CD4-positive, alpha-beta T cell (primary cell): ENCODE measurements around the gene C13orf46. TPM values are rescaled to one million over a fixed set of nuclear protein-coding genes. Genes with fewer than 3 reads are reported as not detected.

ENCODE experiments used
- ATAC-seq: fragments of 200-7000 bp; cut with Tn5 transposase; one replicate; pipeline ENCODE4 v1.10.0; 2022; ENCODE audit warnings: mild to moderate bottlenecking; ENCODE audit not compliant: poor library complexity
- CTCF ChIA-PET: fragments of 350-600 bp; sonication (Branson Sonifier 250); formaldehyde crosslinking; loops from one replicate; lab custom pipeline; 2021; ENCODE audit warnings: antibody characterized with exemption, inconsistent platforms; lab: Charles Lee
- POLR2A ChIA-PET: fragments of 350-600 bp; sonication (Branson Sonifier 250); formaldehyde crosslinking; loops from one replicate; lab custom pipeline; 2021; ENCODE audit warnings: antibody characterized with exemption, inconsistent platforms; lab: Charles Lee
- DNase-seq, 14 experiments: peaks; one replicate each; pipeline ENCODE4 v3.0.0-alpha.2; 2013 to 2020; ENCODE audit warnings: mixed read lengths in 2 of 14
- H3K27ac ChIP-seq, 2 donors: one replicate each; pipeline versions ENCODE4 v1.5.1 to v1.7.0; 2013; ENCODE audit warnings: low read length in 2 of 2, low read depth in 1 of 2, mild to moderate bottlenecking in 1 of 2
- H3K27me3 ChIP-seq, 2 experiments: 1 replicate in 1 of 2; 2 replicates in 1 of 2; pipeline versions ENCODE4 v1.6.1 to v1.7.0; 2013; ENCODE audit warnings: low read length in 2 of 2, control low read depth in 1 of 2, mild to moderate bottlenecking in 1 of 2, moderate library complexity in 1 of 2; ENCODE audit not compliant: insufficient read depth in 2 of 2, control insufficient read depth in 1 of 2
- H3K36me3 ChIP-seq: one replicate; pipeline ENCODE4 v1.6.1; 2013; ENCODE audit warnings: low read length, control low read depth; ENCODE audit not compliant: insufficient read depth
- H3K4me1 ChIP-seq: one replicate; pipeline ENCODE4 v1.6.1; 2013; ENCODE audit warnings: low read length, control low read depth; ENCODE audit not compliant: insufficient read depth
- H3K4me3 ChIP-seq: one replicate; pipeline ENCODE4 v1.5.1; 2013; ENCODE audit warnings: mild to moderate bottlenecking, low read length, moderate library complexity
- H3K9me3 ChIP-seq, 2 experiments: 1 replicate in 1 of 2; 2 replicates in 1 of 2; pipeline versions ENCODE4 v1.6.1 to v1.7.0; 2013; ENCODE audit warnings: low read length in 2 of 2, mild to moderate bottlenecking in 2 of 2, control low read depth in 1 of 2, moderate library complexity in 1 of 2; ENCODE audit not compliant: control insufficient read depth in 1 of 2, insufficient read depth in 1 of 2
- H3K27ac Mint-ChIP-seq: one replicate; pipeline ENCODE4 v1.8.0; 2020; ENCODE audit warnings: mixed read lengths
- H3K27me3 Mint-ChIP-seq: one replicate; pipeline ENCODE4 v1.8.0; 2021; ENCODE audit warnings: mixed read lengths
- H3K36me3 Mint-ChIP-seq: one replicate; pipeline ENCODE4 v1.8.0; 2021; ENCODE audit warnings: low read depth, mixed read lengths
- H3K4me1 Mint-ChIP-seq: one replicate; pipeline ENCODE4 v1.8.0; 2021; ENCODE audit warnings: low read depth, mixed read lengths
- H3K4me3 Mint-ChIP-seq: one replicate; pipeline ENCODE4 v1.8.0; 2020; ENCODE audit warnings: mild to moderate bottlenecking, mixed read lengths
- H3K9me3 Mint-ChIP-seq: one replicate; pipeline ENCODE4 v1.8.0; 2020; ENCODE audit warnings: mixed read lengths
- CTCF ChIP-seq: fragments of 200-600 bp; IDR thresholded peaks from one replicate; pipeline ENCODE4 v1.8.0; 2022; ENCODE audit warnings: antibody characterized with exemption, mild to moderate bottlenecking
- intact Hi-C, 2 experiments: fragments of 100-400 bp; cut with DNase I in 1 of 2; cut with micrococcal nuclease in 1 of 2; formaldehyde crosslinking; loops; one replicate each; pipeline versions ENCODE4 v1.15.1 to v1.9.0; 2023 to 2025; cut with DNase I, micrococcal nuclease
- total RNA-seq, 174 experiments: library from RNA in 2 of 174; stranded (reverse) in 2 of 174; gene quantifications; one replicate each; pipeline ENCODE4 v1.2.3 and lab custom pipeline; 2021 to 2026

Gene C13orf46
- total RNA-seq, 2 experiments from 2014 or later, result 19.3 to 19.7 TPM

DNA sequence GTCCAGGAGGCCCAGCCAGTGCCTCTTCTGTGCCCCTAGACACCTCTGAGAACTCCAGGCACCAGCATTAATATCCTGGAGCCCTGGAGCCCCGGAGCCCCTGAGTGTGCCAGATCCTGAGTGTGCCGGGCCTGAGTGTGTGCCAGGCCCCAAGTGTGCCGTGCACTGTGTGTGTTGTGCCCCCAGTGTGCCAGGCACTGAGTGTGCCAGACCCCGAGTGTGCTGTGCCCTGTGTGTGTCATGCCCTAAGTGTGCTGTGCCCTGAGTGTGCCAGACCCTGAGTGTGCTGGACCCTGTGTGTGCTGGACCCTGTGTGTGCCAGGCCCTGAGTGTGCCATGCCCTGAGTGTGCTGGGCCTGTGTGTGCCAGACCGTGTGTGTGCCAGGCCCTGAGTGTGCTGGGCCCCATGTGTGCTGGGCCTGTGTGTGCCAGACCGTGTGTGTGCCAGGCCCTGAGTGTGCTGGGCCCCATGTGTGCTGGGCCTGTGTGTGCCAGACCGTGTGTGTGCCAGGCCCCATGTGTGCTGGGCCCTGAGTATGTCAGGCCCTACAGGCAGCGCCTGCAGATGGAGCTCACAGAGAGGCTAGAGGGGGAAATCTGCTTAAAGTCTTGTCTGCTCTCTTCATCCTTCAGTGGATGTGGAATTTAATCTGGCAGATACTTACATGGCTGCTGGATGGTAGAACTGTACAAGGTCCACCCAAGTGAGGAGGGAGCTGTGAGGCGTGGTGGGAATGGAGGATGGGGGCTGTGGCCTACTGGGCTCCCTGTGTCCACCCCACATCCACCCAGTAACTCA, 53.9 kb downstream of the C13orf46 start:
- Histone ChIP-seq H3K36me3 (no peaks in the 10 kb centered on the region), H3K27me3 (peaks cover 11 to 14% of the 10 kb centered on the region in 2 experiments), H3K4me1 (no peaks in the 10 kb centered on the region), H3K27ac (no peak overlapping the region), H3K4me3 (no peak overlapping the region), H3K9me3 (peaks cover 8 to 28% of the 10 kb centered on the region in 2 experiments)
- ChIA-PET CTCF (no interaction called here), POLR2A (no interaction called here)
- no peak for TF ChIP-seq CTCF
- Mint-ChIP-seq H3K4me1 (no peaks in the 10 kb centered on the region), H3K9me3 (peaks cover 9% of the 10 kb centered on the region), H3K27me3 (peaks cover 39% of the 10 kb centered on the region), H3K4me3 (no peak overlapping the region), H3K27ac (no peak overlapping the region), H3K36me3 (no peaks in the 10 kb centered on the region)
- intact Hi-C loops, result no loop called here
- ATAC-seq (no peak), DNase-seq (no peak)

DNA sequence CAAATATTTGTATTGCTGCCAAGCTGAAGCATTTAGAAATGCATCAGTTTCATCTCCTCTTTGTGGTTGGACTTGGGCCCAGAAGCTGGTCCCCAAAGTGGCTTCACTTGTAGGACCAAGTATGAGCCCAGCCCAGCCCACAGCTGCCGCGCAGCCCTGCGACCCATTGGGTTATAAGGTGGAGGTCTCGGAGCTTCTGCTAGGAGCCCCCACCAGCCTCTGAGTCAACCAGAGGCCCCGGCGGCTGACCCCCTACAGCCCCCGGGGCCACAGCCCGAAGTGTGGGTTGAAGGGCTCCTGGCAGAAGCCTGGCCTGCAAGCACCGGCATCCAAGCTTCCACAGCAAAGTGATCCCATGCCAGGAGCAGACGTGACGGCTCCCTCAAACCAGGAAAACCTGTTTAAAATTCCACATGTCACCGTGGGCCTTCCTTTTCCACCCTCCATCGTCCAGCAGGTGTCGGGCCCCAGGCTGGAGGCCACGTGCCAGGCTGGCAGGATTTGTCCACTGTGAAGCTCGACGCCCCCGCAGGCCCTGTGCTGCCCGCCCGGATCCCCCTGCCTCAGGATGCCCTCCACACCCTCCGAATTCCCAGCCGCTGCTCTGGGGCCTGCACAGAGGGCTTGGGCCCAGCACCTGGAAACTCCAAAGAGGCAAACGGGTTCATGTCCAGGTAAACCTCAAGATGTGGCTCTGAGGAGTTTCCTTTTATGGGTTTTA, 54.7 kb downstream of the C13orf46 start:
- DNase-seq (no peak), ATAC-seq (no peak)
- CTCF ChIA-PET, result no interaction called here

DNA sequence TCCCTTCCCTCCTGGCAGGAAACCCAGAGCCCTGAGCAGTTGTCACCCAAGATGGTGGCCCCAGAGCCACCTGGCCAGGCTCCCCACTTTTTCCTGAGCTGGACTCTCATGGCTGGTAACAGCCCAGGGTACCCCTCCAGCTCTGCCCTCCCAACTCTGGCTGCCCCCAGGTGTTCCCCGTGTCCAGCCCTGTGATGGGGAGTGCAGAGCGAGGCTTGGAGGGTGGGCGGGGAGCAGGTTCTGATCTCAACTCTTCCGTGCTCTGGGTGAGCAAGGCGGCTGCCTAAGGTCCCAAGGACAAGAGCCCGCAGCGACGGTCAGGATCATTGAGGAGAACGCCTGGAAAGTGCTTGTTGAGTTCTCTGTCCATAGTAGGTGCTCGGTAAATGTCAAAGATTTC, 55.3 kb downstream of the C13orf46 start:
- DNase-seq (no peak), ATAC-seq (no peak)
- Mint-ChIP-seq H3K4me1 (no peaks in the 10 kb centered on the region), H3K36me3 (no peaks in the 10 kb centered on the region), H3K4me3 (no peak overlapping the region), H3K27me3 (peaks cover 49% of the 10 kb centered on the region), H3K9me3 (peaks cover 9% of the 10 kb centered on the region), H3K27ac (no peak overlapping the region)
- intact Hi-C loops, result no loop called here
- ChIA-PET CTCF (no interaction called here), POLR2A (no interaction called here)
- no peak overlapping the region for H3K4me3 ChIP-seq
- H3K27me3 ChIP-seq, result peaks cover 18 to 26% of the 10 kb centered on the region in 2 experiments
- peaks cover 8 to 36% of the 10 kb centered on the region in 2 experiments for H3K9me3 ChIP-seq
- H3K27ac ChIP-seq, result no peak overlapping the region
- no peaks in the 10 kb centered on the region for H3K36me3 ChIP-seq
- no peaks in the 10 kb centered on the region for H3K4me1 ChIP-seq
- TF ChIP-seq CTCF, result no peak

More for the DNA sequence above, 54.7 kb downstream of the C13orf46 start:
- Mint-ChIP-seq H3K9me3 (peaks cover 9% of the 10 kb centered on the region), H3K27ac (no peak overlapping the region), H3K4me1 (no peaks in the 10 kb centered on the region), H3K36me3 (no peaks in the 10 kb centered on the region), H3K4me3 (no peak overlapping the region), H3K27me3 (peaks cover 47% of the 10 kb centered on the region)
- no peaks in the 10 kb centered on the region for H3K4me1 ChIP-seq
- no peak overlapping the region for H3K27ac ChIP-seq
- TF ChIP-seq CTCF, result no peak
- intact Hi-C loops, result no loop called here
- H3K4me3 ChIP-seq, result no peak overlapping the region
- peaks cover 8 to 36% of the 10 kb centered on the region in 2 experiments for H3K9me3 ChIP-seq
- H3K27me3 ChIP-seq, result peaks cover 19 to 22% of the 10 kb centered on the region in 2 experiments
- H3K36me3 ChIP-seq, result no peaks in the 10 kb centered on the region
- POLR2A ChIA-PET, result no interaction called here
